GM18951 (cell line): Measurements from ENCODE around the gene INO80E.

Source experiments
- POLR2A ChIP-seq: IDR thresholded peaks from 4 replicates; pipeline ENCODE4 v1.6.1; 2011; ENCODE audit warnings: mild to moderate bottlenecking; ENCODE audit not compliant: insufficient read length, insufficient read depth; ENCODE audit errors: extremely low read depth
- in situ Hi-C: fragments of 300-500 bp; cut with MboI; formaldehyde crosslinking; loops from one replicate; pipeline ENCODE4 v1.12.0; 2022; ENCODE audit warnings: low sequenced_read_pairs, mixed read lengths, inconsistent platforms; ENCODE audit not compliant: unreplicated experiment

The INO80E gene

DNA sequence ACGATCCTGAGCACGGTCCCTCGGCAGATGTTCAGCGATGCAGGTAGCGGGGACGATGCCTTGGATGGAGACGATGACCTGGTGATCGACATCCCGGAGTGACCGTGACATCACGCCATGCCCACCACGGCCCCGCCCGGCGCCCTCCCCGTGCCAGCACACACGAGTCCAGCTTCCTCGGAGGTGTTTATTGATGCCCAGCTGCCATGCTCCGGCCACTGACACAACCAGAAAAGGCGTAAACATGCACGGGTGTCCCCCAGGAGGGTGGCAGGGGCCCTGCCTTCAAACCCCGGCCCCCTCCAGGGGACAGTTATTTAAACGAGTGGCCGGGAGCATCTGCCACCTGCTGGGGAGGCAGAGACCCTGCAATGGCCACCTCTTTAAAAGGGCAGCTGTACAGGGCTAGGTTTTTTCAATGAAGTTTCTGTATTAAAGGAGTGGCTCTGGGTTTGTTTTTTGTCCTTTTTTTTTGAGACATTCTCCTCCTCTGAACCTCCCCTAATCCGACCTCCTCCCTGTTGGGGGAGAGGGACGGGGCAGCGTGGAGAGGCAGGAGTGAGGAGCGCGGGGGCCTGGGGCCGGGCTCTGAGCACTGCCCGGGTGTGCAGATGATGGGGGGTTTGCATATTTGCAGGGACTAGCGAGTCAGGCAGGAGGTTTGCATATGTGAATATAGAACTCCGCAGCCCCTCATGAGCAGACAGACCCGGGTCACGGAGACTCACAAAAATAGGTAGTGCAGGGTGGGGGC, 9.5 kb downstream of the INO80E start:
- no peak for TF ChIP-seq POLR2A
- in situ Hi-C loops, result loop anchor here (25.0 kb wide), 1 partner anchor 318 kb away; the partner anchor contains the start of gene QPRT

GRCh38 chr16:30006095-30006473, 10.0 kb downstream of the INO80E start:
- in situ Hi-C loops, result loop anchor here (25.0 kb wide), 1 partner anchor 319 kb away; the partner anchor contains the start of gene QPRT
- no peak for TF ChIP-seq POLR2A

- in situ Hi-C loops, result loop anchor here (25.0 kb wide), 1 partner anchor 320 kb away; the partner anchor contains the start of gene QPRT
- no peak for TF ChIP-seq POLR2A
Measured at GRCh38 chr16:30006659-30007377, 10.8 kb downstream of the INO80E start.

DNA sequence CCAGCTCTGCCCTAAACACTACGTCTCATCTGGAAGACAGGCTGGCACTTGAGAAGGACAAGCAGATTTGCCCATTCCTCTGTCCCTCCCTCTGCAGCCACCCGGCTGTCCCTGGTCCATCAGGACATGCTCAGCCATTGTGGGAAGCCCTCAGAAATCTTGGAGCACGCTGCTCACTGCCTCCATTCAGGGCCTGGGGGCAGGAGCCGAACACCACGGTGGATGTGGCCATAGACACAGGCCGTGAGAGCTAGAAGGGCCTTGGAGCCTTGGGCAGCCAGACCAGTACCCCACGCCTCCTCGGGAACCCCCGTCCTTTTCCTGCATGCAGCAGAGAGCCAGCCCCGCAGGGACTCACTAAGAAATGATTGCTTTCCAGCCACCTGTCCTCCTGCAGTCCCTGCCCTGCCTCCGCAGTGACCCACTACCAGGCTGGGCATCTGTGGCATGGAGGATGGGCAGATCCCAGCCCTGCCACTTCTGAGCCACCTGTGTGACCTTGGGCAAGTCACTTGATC, 11.4 kb downstream of the INO80E start:
- no peak for TF ChIP-seq POLR2A
- in situ Hi-C loops, result loop anchor here (25.0 kb wide), 1 partner anchor 320 kb away; the partner anchor contains the start of gene QPRT

GRCh38 chr16:30009085-30009862, 13.2 kb downstream of the INO80E start:
- TF ChIP-seq POLR2A, result no peak
- in situ Hi-C loops, result loop anchor here (25.0 kb wide), 1 partner anchor 322 kb away; the partner anchor contains the start of gene QPRT

DNA sequence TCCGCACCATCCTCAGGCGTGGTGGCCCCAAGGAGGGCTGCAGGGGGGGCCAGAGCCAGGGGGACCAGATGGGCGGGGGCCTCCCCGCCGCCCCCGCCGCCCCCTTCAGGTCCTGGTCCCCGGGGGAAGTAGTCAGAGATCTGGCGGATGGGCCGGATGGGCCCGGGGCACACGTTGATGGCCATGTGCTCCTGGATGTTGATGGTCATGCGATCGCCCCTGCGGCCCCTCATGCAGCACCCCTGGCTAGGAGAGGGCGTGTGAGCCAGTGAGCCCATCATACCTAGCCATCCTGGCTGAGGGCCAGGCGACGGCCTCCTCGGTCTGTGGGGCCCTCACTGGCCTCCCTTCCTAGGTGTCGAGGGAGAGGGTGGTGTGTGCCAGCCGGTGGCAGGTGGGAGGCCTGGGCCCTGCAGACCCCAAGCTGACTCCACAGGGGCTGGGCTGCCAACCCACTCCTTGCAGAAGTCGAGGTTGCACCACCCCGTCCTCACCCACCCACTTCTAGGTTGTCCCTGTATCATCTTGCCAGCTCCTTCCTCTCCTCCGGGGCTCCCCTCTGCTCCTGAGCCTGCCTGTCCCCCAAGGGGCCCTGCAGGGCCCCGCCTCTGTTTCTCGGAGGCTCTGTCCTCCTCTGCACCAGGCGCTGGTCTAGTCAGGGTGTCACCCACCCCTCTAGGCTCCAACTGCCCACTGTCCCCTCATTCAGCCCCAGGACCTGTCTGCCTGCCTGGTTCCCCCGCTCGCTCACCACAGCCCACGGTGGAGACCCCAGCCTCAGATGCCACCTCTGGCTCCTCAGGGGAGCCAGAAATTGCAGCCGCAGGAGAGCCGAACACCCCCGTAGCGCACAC, 14.2 kb downstream of the INO80E start:
- in situ Hi-C loops, result loop anchor here (25.0 kb wide), 1 partner anchor 323 kb away; the partner anchor contains the start of gene QPRT
- TF ChIP-seq POLR2A, result no peak

DNA sequence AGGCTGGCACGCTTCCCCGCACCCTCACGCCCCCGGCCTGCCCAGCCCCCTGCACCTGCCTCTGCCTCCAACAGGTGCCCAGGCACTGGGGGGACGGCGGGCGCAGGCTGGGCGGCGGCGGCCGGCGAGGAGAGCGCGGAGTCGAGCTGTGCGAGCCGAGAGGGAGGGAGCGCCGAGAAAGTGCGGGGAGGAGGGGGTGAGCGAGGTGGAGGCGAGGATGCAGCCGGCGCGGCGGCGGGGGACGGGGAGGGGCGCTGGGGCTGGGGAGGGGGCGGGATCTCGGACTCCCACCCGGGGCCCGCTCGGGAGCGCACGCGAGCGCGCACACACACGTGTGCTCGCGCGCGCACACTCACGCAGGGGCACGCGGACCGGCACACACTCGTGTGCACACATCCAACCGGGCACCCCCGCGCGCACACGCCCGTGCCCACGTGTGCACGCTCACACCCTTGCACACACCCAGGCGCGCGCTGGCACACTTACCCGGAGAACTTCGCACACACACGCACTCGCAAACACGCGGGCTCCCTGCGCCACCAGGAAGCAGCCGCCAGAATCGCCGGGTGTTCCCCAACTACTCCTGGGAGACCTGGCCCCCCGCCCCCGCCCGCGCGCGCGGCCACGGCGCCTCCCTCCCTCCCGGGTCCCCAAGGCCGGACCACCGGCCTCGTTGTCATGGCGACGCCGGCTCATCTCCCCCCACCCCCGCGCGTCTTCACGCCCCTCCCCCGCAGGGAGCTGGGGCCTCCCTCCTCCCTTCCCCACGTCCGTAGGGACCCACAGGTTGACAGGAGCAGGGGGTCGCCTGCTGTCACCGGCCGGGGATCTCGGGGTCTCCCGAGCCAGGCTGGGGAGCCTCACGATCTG, 15.0 kb downstream of the INO80E start, which contains the start of gene DOC2A:
DOC2A (minus strand) TSS at position 184 of the 870 bp plus-strand sequence. CDS start 805 bp downstream, outside the sequence.
- no peak for TF ChIP-seq POLR2A
- in situ Hi-C loops, result loop anchor here (25.0 kb wide), 1 partner anchor 324 kb away; the partner anchor contains the start of gene QPRT

DNA sequence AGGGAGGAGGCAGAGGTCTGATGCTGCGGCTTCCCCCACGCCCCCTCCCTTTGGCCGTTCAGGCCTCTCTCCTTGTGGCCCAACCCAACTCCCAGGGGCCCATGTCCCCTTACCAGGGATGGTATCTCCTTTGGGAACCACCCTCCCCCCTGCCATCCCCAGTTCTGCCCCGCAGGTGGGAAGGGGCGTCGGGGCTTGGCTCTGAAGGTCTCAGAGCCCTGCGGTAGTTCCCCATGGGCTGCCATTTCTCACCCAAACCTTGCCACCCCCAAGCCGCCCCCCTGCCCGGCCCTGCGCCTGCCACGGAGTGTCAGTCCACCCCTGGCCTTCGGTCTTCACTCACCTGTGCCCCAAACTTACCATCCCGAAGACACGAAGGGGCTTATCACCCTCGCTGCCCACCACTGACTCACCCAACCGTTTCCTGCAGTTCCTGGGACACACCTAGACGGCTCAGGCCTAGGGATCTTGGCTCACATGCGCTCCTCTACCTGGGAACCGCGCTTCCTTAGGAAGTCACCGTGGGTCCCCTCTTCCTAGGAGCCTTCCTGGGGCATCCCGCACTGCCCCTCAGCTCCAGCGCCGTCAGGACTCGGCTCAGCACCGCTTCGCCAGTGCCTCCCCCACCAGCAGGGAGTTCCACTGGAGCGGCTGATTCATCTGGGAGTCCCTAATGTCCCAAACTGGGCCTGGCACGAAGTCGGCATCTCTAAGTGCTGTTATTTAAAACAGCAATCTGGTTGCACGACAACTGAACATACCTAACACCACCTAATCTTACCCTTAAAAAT, 15.9 kb downstream of the INO80E start:
- in situ Hi-C loops, result loop anchor here (25.0 kb wide), 1 partner anchor 325 kb away; the partner anchor contains the start of gene QPRT
- no peak for TF ChIP-seq POLR2A

DNA sequence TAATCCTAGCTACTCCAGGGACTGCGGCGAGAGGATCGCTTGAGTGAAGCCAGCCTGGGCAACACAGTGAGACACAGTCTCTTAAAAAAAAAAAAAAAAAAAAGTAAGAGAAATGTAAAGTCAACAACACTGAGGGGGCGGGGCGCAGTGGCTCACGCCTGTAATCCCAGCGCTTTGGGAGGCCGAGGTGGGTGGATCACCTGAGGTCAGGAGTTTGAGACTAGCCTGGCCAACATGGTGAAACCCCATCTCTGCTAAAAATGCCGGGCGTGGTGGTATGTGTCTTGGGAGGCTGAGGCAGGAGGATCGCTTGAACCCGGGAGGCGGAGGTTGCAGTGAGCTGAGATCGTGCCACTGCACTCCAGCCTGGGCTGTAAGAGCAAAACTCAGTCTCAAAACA, 16.6 kb downstream of the INO80E start:
- in situ Hi-C loops, result loop anchor here (25.0 kb wide), 1 partner anchor 325 kb away; the partner anchor contains the start of gene QPRT

DNA sequence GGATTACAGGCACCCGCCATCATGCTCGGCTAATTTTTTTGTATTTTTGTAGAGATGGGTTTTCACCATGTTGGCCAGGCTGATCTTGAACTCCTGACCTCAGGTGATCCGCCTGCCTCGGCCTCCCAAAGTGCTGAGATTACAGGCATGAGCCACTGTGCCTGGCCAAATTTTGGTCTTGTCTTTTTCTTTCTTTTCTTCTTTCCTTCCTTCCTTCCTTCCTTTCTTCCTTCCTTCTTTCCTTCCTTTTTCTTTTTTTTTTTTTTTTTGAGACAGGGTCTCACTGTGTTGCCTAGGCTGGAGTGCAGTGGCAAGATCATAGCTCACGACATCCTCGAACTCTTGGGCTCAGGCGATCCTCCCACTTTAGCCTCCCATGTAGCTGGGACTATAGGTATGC, 19.4 kb downstream of the INO80E start:
- in situ Hi-C loops, result loop anchor here (25.0 kb wide), 1 partner anchor 328 kb away; the partner anchor contains the start of gene QPRT
